ENCODE data around the gene AGFG2. TPM values are rescaled to one million over a fixed set of nuclear protein-coding genes. Genes with fewer than 3 reads are reported as not detected.
"Not testable (repeated sequence)": the region's sequence is repeated elsewhere in the genome, so short reads cannot be mapped to it uniquely, and the experiment has no call there.

The AGFG2 gene
- total RNA-seq, 1 experiment from 2014 or later: 42.5 TPM

GRCh38 chr7:100540073-100540723, 1.2 kb downstream of the AGFG2 start:
- intact Hi-C loops (cut with micrococcal nuclease; ENCODE audit: unreplicated experiment) (no loop called here), in situ Hi-C loops (cut with HindIII; ENCODE audit: low pct_unique_long_range_greater_than_20kb, low sequenced_read_pairs) (no loop called here)
- Histone ChIP-seq H3K4me3 (ENCODE audit: low read depth in 2 of 2, low read length in 2 of 2) (peak overlapping the region; percentile 70 to 71), H3K4me1 (ENCODE audit: control insufficient read depth, insufficient read depth, low read length) (peaks cover 32% of the 10 kb centered on the region), H3K27ac (ENCODE audit: low read length) (peak overlapping the region; percentile 37), H3K27me3 (ENCODE audit: control insufficient read depth, insufficient read depth, low read length) (no peaks in the 10 kb centered on the region), H3K9me3 (ENCODE audit: control insufficient read depth, insufficient read depth, low read depth, low read length) (no peaks in the 10 kb centered on the region), H3K36me3 (ENCODE audit: control insufficient read depth, insufficient read depth, low read length) (no peaks in the 10 kb centered on the region)
- DNase-seq (ENCODE audit: low read depth, low spot score): no peak
- ATAC-seq: no peak
- ChIA-PET CTCF (interaction anchor here (0.6 kb wide), 2 partner anchors 63 to 1051 kb away, joined by 3 to 4 read pairs; no protein-coding TSS in a partner anchor), POLR2A (interaction anchor here (0.6 to 0.7 kb wide), 2 partner anchors 183 to 253 kb away, joined by 8 to 14 read pairs; no protein-coding TSS in a partner anchor)
- BruUV-seq (replicated peaks): TSS peak; percentile 84
- TF ChIP-seq TCF7L2 (IDR thresholded peaks at IDR 0.05; ENCODE audit: low read depth, low read length) (no peak), SIN3A (IDR thresholded peaks at IDR 0.05; ENCODE audit: borderline replicate concordance, insufficient read depth, low read depth, low read length) (no peak), POLR2AphosphoS5 (IDR thresholded peaks at IDR 0.05; ENCODE audit: low read depth, low read length) (no peak), CTCF (IDR thresholded peaks at IDR 0.05) (no peak), REST (IDR thresholded peaks at IDR 0.05; ENCODE audit: insufficient read depth in 1 of 2, low read depth in 2 of 2, low read length in 1 of 2) (no peak)

GRCh38 chr7:100541309-100541708, 2.3 kb downstream of the AGFG2 start:
- DNase-seq (ENCODE audit: low read depth, low spot score); H3K36me3 ChIP-seq (ENCODE audit: control insufficient read depth, insufficient read depth, low read length); H3K9me3 ChIP-seq (ENCODE audit: control insufficient read depth, insufficient read depth, low read depth, low read length); ATAC-seq; in situ Hi-C loops (cut with HindIII; ENCODE audit: low pct_unique_long_range_greater_than_20kb, low sequenced_read_pairs); H3K27me3 ChIP-seq (ENCODE audit: control insufficient read depth, insufficient read depth, low read length); intact Hi-C loops (cut with micrococcal nuclease; ENCODE audit: unreplicated experiment); BruUV-seq (replicated peaks); POLR2A ChIA-PET: not testable (repeated sequence)
- Histone ChIP-seq H3K27ac (ENCODE audit: low read length) (peak overlapping the region; percentile 98), H3K4me3 (ENCODE audit: low read depth in 2 of 2, low read length in 2 of 2) (peak overlapping the region in 1 of 2 experiments; percentile 24; a peak in 3 of 4 replicates), H3K4me1 (ENCODE audit: control insufficient read depth, insufficient read depth, low read length) (peaks cover 43% of the 10 kb centered on the region)
- CTCF ChIA-PET: interaction anchor here (1.4 kb wide), 1 partner anchor 18 kb away, joined by 3 read pairs; no protein-coding TSS in a partner anchor

- TF ChIP-seq TCF7L2 (IDR thresholded peaks at IDR 0.05; ENCODE audit: low read depth, low read length): no peak
- no peak for TF ChIP-seq REST (IDR thresholded peaks at IDR 0.05; ENCODE audit: insufficient read depth in 1 of 2, low read depth in 2 of 2, low read length in 1 of 2)
- TF ChIP-seq CTCF (IDR thresholded peaks at IDR 0.05): no peak
- no peak for TF ChIP-seq POLR2AphosphoS5 (IDR thresholded peaks at IDR 0.05; ENCODE audit: low read depth, low read length)
- no peak for TF ChIP-seq SIN3A (IDR thresholded peaks at IDR 0.05; ENCODE audit: borderline replicate concordance, insufficient read depth, low read depth, low read length)
- H3K36me3 ChIP-seq (ENCODE audit: control insufficient read depth, insufficient read depth, low read length): no peaks in the 10 kb centered on the region
- BruUV-seq (replicated peaks): no TSS peak
- ChIA-PET CTCF (no interaction called here), POLR2A (interaction anchor here (0.7 to 0.8 kb wide), 2 partner anchors 11 to 147 kb away, joined by 5 to 11 read pairs; no protein-coding TSS in a partner anchor)
- no peak for ATAC-seq
- in situ Hi-C loops (cut with HindIII; ENCODE audit: low pct_unique_long_range_greater_than_20kb, low sequenced_read_pairs): no loop called here
- peak overlapping the region in 1 of 2 experiments; percentile 24; a peak in 2 of 4 replicates for H3K4me3 ChIP-seq (ENCODE audit: low read depth in 2 of 2, low read length in 2 of 2)
- H3K27me3 ChIP-seq (ENCODE audit: control insufficient read depth, insufficient read depth, low read length): no peaks in the 10 kb centered on the region
- H3K4me1 ChIP-seq (ENCODE audit: control insufficient read depth, insufficient read depth, low read length): peaks cover 58% of the 10 kb centered on the region
- intact Hi-C loops (cut with micrococcal nuclease; ENCODE audit: unreplicated experiment): no loop called here
- no peaks in the 10 kb centered on the region for H3K9me3 ChIP-seq (ENCODE audit: control insufficient read depth, insufficient read depth, low read depth, low read length)
- no peak for DNase-seq (ENCODE audit: low read depth, low spot score)
- H3K27ac ChIP-seq (ENCODE audit: low read length): peak overlapping the region; percentile 98
These were observed 4.6 kb downstream of the AGFG2 start for GRCh38 chr7:100543586-100543985.

Measured in Panc1 (cell line).